HG02943 (cell line): ENCODE results near the gene ERC2.

Experiments used
- ATAC-seq: cut with Tn5 transposase; IDR thresholded peaks from one replicate; pipeline ENCODE4 v1.9.1; 2021; ENCODE audit warnings: mild to moderate bottlenecking, low read depth, moderate library complexity; ENCODE audit not compliant: unreplicated experiment

The ERC2 gene

GRCh38 chr3:56197259-56197965 is 270.9 kb downstream of the ERC2 start:
- no peak for ATAC-seq

GRCh38 chr3:56196700-56197099 is 271.6 kb downstream of the ERC2 start:
- ATAC-seq: no peak

GRCh38 chr3:56193519-56193918 is 274.7 kb downstream of the ERC2 start:
- ATAC-seq: no peak

- ATAC-seq: no peak
These were observed 276.3 kb downstream of the ERC2 start for GRCh38 chr3:56192001-56192400.

- no peak for ATAC-seq
These were observed 277.4 kb downstream of the ERC2 start for GRCh38 chr3:56190771-56191305.

DNA sequence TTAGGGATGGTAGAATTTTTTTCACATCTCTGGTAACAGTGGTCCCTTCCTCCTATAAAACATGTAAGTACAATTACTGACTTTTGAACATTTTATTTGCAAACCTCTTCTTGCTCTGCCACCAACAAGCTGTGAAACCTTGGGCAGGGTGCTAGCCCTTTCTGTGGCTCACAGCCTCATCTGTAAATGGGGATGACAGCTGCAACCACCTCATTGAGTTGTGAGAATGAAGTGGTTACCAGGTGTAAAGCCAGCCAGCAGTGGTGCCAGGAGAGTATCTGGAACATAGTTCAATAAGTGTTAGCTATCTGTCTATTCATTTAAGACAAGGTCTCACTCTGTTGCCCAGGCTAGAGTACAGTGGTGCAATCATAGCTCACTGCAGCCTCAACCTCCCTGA is 278.1 kb downstream of the ERC2 start:
- ATAC-seq: no peak

DNA sequence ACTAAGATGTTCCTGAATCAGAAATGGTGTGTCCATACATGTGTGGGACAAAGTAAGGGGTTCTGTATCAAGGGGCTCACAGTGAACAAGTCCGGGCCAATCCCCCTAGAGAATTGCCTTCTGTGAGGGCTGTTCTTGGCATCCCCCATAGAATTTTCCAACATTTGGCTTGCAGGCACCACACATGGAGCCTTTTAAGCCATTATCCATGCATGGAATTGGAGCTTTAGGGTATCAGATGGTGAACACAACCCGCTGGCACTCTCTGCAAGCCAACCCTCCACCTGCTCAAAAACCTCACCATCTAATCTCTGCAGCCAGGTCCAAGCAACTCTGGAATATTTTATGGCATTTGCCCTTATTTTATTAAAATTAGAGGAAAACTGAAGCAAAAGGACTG is 278.7 kb downstream of the ERC2 start:
- ATAC-seq: no peak

DNA sequence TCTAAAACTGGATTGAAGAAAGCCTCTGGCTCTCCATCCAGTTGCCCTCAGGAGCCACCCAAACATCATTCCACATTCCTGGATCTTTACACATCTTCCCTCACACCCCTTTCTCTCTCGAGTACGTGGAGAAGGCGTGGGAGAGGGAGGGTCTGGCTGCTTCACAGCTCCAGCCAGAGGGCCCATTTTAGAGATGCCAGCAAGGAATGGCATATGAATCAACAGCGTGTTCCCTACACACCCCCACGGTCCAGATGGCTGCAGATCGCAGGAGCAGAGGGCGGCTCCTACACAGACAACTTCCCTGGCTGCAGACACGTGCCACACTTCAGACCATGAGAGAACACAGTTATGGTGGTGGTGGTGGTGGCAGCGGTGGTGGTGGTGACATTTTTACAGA is 280.1 kb downstream of the ERC2 start:
- ATAC-seq: no peak

DNA sequence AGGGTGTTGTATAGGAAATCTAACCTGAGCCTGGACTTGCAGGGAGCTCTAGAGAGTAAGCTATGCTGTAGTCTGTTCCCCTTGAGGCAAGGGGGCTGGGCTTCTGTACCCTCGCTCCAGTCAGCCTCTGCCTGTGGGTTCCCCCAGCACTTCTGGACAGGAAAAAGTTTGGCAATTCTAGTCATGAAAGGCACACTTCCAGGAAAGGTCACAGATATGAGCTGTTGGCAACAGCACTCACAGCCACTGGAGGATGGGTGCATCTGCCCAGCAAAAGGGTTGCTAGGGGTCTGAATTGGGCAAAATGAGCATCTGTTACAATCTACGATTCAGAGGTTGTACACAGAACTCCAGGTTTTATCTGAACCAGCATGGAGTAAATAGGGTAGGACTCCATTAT is 281.2 kb downstream of the ERC2 start:
- ATAC-seq: no peak

DNA sequence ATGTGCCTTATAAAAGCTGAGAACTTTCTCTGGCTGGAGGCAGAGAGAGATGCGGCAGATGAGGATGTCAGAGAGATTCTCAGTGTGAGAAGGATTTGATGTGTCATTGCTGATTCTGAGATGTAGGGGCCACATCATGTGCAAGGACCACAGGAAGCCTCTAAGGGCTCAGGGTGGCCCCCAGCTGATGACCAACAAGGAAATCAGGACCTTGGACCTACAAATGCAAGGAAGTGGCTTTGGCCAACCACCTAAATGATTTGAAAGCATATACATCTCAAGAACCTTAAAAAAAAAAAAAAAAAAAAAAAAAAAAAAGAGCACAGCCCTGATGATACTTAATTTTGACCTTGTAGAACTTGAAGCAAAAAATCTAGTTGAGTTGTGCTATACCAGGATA is 282.4 kb downstream of the ERC2 start:
- ATAC-seq: no peak

DNA sequence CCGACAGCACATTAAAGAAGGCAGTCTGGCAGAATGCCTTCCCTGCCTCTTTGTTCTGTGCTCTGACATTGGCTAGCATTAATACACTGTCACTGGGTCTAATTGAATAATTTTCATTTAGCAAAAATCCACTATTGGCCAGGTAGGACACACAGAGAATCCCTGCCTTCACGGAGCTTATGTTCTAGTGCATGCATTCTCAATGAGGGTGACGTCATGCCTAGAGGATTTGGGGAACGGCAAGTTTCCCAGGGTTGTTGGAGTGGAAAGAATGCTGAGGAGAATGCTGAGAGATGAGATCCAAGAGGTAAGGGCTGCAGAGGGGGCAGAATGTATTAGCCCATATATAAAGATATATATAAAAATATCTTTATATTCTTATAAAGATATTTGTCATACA is 284.7 kb downstream of the ERC2 start:
- no peak for ATAC-seq

GRCh38 chr3:56180433-56180832 is 287.8 kb downstream of the ERC2 start:
- ATAC-seq: no peak

GRCh38 chr3:56173601-56174000 is 294.7 kb downstream of the ERC2 start:
- ATAC-seq: no peak

DNA sequence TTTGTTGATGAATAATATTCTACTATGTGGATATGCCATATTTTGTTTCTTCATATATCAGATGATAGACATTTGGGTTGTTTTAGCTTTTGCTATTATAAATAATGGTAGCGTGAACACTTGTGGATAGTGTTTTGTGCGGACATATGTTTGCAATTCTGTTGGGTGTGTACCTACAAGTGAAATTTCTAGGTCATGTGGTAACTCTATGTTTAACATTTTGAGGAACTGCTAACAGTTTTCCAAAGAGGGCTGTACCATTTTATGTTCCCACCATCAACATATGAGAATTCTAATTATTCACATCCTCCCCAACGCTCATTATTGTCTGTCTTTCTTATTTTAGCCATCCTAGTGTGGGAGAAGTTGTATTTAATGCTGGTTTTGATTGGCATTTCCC is 303.8 kb downstream of the ERC2 start:
- no peak for ATAC-seq

GRCh38 chr3:56157693-56158362 is 310.4 kb downstream of the ERC2 start:
- ATAC-seq: no peak

GRCh38 chr3:56154297-56154696 is 314.0 kb downstream of the ERC2 start:
- no peak for ATAC-seq

- ATAC-seq: no peak
These were observed 320.9 kb downstream of the ERC2 start for GRCh38 chr3:56147354-56147753.

- no peak for ATAC-seq
These were observed 322.9 kb downstream of the ERC2 start for GRCh38 chr3:56145410-56145809.

DNA sequence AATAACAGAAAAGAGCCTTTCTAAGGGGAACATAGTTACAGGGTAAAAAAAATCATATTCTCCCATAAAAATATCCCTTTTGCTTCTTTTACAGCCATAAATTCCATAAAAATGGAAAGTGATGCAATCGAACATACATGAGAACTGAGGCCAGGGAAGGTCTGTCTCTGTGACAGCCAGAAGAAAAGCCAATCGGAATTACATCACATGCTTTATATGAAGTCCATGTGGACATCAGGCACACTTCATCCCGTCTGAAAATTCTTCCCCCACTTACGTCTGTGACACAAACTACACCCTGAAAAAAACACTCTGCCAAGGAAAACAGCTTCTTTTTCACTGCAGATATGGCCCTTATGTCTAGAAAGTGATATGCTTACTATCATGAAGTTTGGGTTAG is 323.5 kb downstream of the ERC2 start:
- ATAC-seq: no peak

GRCh38 chr3:56137415-56137814 is 330.9 kb downstream of the ERC2 start:
- no peak for ATAC-seq

GRCh38 chr3:56136514-56136913 is 331.8 kb downstream of the ERC2 start:
- ATAC-seq: no peak

DNA sequence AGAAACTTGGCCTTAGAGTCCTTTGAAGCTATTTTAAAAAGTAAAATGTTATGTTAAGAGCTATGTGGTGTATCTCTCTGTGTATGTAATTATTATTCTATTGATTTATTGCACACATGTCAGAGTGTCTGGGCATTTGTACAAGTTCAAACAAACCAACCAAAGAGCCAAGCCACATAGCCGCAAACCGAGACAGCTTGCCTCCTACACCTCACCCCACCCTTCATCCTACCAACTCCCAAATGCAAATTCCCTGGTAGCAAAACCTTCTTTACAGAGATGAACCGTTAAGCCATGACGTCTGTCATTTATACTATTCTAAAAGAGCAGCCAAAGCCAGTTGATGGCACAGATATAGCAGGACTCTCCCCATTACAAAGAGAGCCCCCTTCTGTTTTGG is 332.3 kb downstream of the ERC2 start:
- ATAC-seq: no peak
